GM12891 (cell line): ENCODE measurements around the gene GRAP2.

Experiments
- PAX5 ChIP-seq: IDR thresholded peaks from 2 replicates; pipeline ENCODE4 v1.6.1; 2011; ENCODE audit warnings: low read length, moderate library complexity, mild to moderate bottlenecking; ENCODE audit not compliant: insufficient read depth, severe bottlenecking
- POLR2A ChIP-seq: IDR thresholded peaks from 2 replicates; pipeline ENCODE4 v1.6.1; 2011; ENCODE audit warnings: low read depth, low read length, control low read depth
- POLR2AphosphoS5 ChIP-seq: IDR thresholded peaks from 2 replicates; pipeline ENCODE4 v1.6.1; 2011; ENCODE audit warnings: low read depth, low read length, control low read depth
- POU2F2 ChIP-seq: IDR thresholded peaks from 2 replicates; pipeline ENCODE4 v1.6.1; 2011; ENCODE audit warnings: low read depth, mild to moderate bottlenecking, control low read depth, low read length, moderate library complexity
- SPI1 ChIP-seq: IDR thresholded peaks from 2 replicates; pipeline ENCODE4 v1.6.1; 2011; ENCODE audit warnings: low read depth, low read length, control low read depth
- TAF1 ChIP-seq: IDR thresholded peaks from 2 replicates; pipeline ENCODE4 v1.6.1; 2011; ENCODE audit warnings: low read depth, low read length, control low read depth

DNA sequence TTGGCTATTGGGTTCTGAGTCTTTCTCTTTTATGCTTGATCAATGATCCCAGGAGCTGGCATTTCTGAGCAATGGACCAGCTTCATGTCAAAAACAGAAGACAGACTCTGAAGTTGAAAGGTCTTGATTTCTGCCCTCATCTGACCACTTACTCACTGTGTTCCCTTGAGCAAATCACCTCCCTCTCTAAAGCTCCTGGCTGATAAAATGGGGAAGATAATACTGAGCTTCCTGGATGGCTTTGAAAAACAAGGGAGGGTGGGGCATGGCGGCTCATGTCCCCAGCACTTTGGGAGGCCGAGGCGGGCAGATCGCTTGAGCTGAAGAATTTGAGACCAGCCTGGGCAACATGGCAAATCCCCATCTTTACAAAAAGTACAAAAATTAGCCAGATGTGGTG is 100.2 kb downstream of the GRAP2 start:
- TF ChIP-seq POLR2A (no peak), SPI1 (no peak), PAX5 (no peak), POLR2AphosphoS5 (no peak), TAF1 (no peak), POU2F2 (no peak)
